Measurements from ENCODE around the gene ADAMTS8. TPM values are rescaled to one million over a fixed set of nuclear protein-coding genes. Genes with fewer than 3 reads are reported as not detected.

The ADAMTS8 gene
- total RNA-seq, 1 donor from 2014 or later, result 5.7 TPM

GRCh38 chr11:130400781-130401483 lies 27.5 kb downstream of the ADAMTS8 start:
- Histone ChIP-seq H3K9me3 (ENCODE audit: control insufficient read depth in 3 of 3, low read length in 3 of 3) (no peaks in the 10 kb centered on the region), H3K36me3 (ENCODE audit: control insufficient read depth in 3 of 3, insufficient read depth in 3 of 3, low read length in 3 of 3) (no peaks in the 10 kb centered on the region), H3K4me3 (ENCODE audit: low read length in 3 of 3) (no peak overlapping the region), H3K27me3 (ENCODE audit: control insufficient read depth in 3 of 3, insufficient read depth in 3 of 3, low read length in 3 of 3) (peaks cover 0 to 8% (median 3%) of the 10 kb centered on the region in 3 donors), H3K27ac (ENCODE audit: low read depth, low read length) (no peak overlapping the region), H3K4me1 (ENCODE audit: control insufficient read depth in 3 of 3, insufficient read depth in 3 of 3, low read length in 3 of 3) (peaks cover 20 to 38% (median 35%) of the 10 kb centered on the region in 3 donors), H3K9ac (ENCODE audit: low read depth in 1 of 3, low read length in 3 of 3) (no peak overlapping the region)

DNA sequence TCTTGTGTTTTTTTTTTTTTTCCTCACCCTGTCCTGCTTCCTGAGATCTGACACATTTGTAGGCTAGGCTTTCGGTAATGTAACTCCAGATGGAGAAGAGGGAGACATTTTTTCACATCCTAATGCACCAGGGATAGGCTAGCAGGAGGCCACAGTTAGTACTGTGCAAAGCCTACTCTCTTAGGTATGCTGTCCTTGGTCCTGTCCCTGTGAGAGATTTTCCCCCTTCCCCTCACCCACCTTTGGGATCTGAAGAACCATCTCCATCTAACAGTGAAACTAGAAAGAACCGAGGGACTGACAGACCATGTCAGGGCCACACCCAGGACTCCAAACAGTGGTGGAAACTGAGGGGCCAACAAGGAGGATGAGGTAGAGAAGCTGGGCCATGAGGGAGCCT lies 29.2 kb downstream of the ADAMTS8 start:
- Histone ChIP-seq H3K9me3 (ENCODE audit: control insufficient read depth in 3 of 3, low read length in 3 of 3) (no peaks in the 10 kb centered on the region), H3K4me3 (ENCODE audit: low read length in 3 of 3) (no peak overlapping the region), H3K27me3 (ENCODE audit: control insufficient read depth in 3 of 3, insufficient read depth in 3 of 3, low read length in 3 of 3) (peaks cover 0 to 14% (median 3%) of the 10 kb centered on the region in 3 donors), H3K4me1 (ENCODE audit: control insufficient read depth in 3 of 3, insufficient read depth in 3 of 3, low read length in 3 of 3) (peaks cover 20 to 38% (median 31%) of the 10 kb centered on the region in 3 donors), H3K27ac (ENCODE audit: low read depth, low read length) (no peak overlapping the region), H3K36me3 (ENCODE audit: control insufficient read depth in 3 of 3, insufficient read depth in 3 of 3, low read length in 3 of 3) (no peaks in the 10 kb centered on the region), H3K9ac (ENCODE audit: low read depth in 1 of 3, low read length in 3 of 3) (no peak overlapping the region)

GRCh38 chr11:130397780-130398179 lies 30.6 kb downstream of the ADAMTS8 start:
- H3K4me1 ChIP-seq (ENCODE audit: control insufficient read depth in 3 of 3, insufficient read depth in 3 of 3, low read length in 3 of 3), result peaks cover 11 to 25% (median 19%) of the 10 kb centered on the region in 3 donors
- no peaks in the 10 kb centered on the region for H3K9me3 ChIP-seq (ENCODE audit: control insufficient read depth in 3 of 3, low read length in 3 of 3)
- no peak overlapping the region for H3K4me3 ChIP-seq (ENCODE audit: low read length in 3 of 3)
- no peaks in the 10 kb centered on the region for H3K36me3 ChIP-seq (ENCODE audit: control insufficient read depth in 3 of 3, insufficient read depth in 3 of 3, low read length in 3 of 3)
- H3K9ac ChIP-seq (ENCODE audit: low read depth in 1 of 3, low read length in 3 of 3), result no peak overlapping the region
- H3K27ac ChIP-seq (ENCODE audit: low read depth, low read length), result no peak overlapping the region
- H3K27me3 ChIP-seq (ENCODE audit: control insufficient read depth in 3 of 3, insufficient read depth in 3 of 3, low read length in 3 of 3), result peaks cover 0 to 16% (median 3%) of the 10 kb centered on the region in 3 donors

- Histone ChIP-seq H3K36me3 (ENCODE audit: control insufficient read depth in 3 of 3, insufficient read depth in 3 of 3, low read length in 3 of 3) (no peaks in the 10 kb centered on the region), H3K9ac (ENCODE audit: low read depth in 1 of 3, low read length in 3 of 3) (no peak overlapping the region), H3K9me3 (ENCODE audit: control insufficient read depth in 3 of 3, low read length in 3 of 3) (no peaks in the 10 kb centered on the region), H3K4me3 (ENCODE audit: low read length in 3 of 3) (no peak overlapping the region), H3K4me1 (ENCODE audit: control insufficient read depth in 3 of 3, insufficient read depth in 3 of 3, low read length in 3 of 3) (peaks cover 8 to 17% (median 17%) of the 10 kb centered on the region in 3 donors), H3K27me3 (ENCODE audit: control insufficient read depth in 3 of 3, insufficient read depth in 3 of 3, low read length in 3 of 3) (peaks cover 3 to 16% (median 4%) of the 10 kb centered on the region in 3 donors), H3K27ac (ENCODE audit: low read depth, low read length) (no peak overlapping the region)
Measured at GRCh38 chr11:130396965-130397364, 31.4 kb downstream of the ADAMTS8 start.

DNA sequence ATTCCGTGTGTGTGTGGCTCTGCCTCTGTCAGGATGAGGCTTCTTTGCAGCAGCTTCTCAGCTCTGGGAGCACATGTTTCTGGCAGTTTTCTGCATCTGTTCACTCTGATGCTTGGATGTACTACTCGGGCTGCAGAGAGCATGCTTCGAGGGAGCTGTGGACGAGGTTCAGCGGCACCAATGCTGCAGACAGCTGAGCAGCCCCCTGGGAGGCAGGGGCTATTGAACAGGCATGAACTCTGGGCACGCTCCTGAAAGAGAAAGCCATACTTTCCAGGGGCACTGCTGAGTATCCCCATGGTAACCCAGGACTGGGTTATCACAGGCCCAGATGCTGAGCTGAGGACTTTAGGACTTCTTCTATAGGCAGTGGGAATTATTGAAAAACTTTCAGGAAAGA lies 33.8 kb downstream of the ADAMTS8 start:
- Histone ChIP-seq H3K9ac (ENCODE audit: low read depth in 1 of 3, low read length in 3 of 3) (no peak overlapping the region), H3K27ac (ENCODE audit: low read depth, low read length) (no peak overlapping the region), H3K9me3 (ENCODE audit: control insufficient read depth in 3 of 3, low read length in 3 of 3) (no peaks in the 10 kb centered on the region), H3K4me1 (ENCODE audit: control insufficient read depth in 3 of 3, insufficient read depth in 3 of 3, low read length in 3 of 3) (peaks cover 0 to 10% (median 1%) of the 10 kb centered on the region in 3 donors), H3K27me3 (ENCODE audit: control insufficient read depth in 3 of 3, insufficient read depth in 3 of 3, low read length in 3 of 3) (peaks cover 3 to 18% (median 4%) of the 10 kb centered on the region in 3 donors), H3K4me3 (ENCODE audit: low read length in 3 of 3) (no peak overlapping the region), H3K36me3 (ENCODE audit: control insufficient read depth in 3 of 3, insufficient read depth in 3 of 3, low read length in 3 of 3) (no peaks in the 10 kb centered on the region)

DNA sequence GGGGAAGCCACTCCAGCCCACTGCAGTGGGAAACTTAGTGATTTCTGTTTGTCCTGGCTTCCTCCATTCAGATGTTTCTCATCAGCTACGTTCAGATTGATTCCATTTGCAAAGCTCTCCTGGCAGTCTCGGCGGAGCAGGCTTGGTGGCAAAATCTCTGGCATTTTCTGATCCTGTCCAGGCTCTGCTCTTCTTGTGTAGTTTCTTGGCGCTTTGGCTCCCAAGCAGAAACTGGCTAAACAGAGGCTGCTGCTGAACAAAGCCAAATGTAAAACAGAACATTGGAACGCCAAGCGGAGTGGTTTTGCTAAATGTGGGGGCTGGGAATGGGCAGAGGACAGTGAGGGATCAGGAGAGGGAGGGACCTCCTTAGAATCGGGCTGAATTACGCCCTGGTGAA lies 36.7 kb downstream of the ADAMTS8 start:
- peaks cover 0 to 14% (median 4%) of the 10 kb centered on the region in 3 donors for H3K27me3 ChIP-seq (ENCODE audit: control insufficient read depth in 3 of 3, insufficient read depth in 3 of 3, low read length in 3 of 3)
- no peak overlapping the region for H3K27ac ChIP-seq (ENCODE audit: low read depth, low read length)
- H3K9me3 ChIP-seq (ENCODE audit: control insufficient read depth in 3 of 3, low read length in 3 of 3), result no peaks in the 10 kb centered on the region
- no peak overlapping the region for H3K4me3 ChIP-seq (ENCODE audit: low read length in 3 of 3)
- peaks cover 0 to 15% (median 3%) of the 10 kb centered on the region in 3 donors for H3K4me1 ChIP-seq (ENCODE audit: control insufficient read depth in 3 of 3, insufficient read depth in 3 of 3, low read length in 3 of 3)
- no peak overlapping the region for H3K9ac ChIP-seq (ENCODE audit: low read depth in 1 of 3, low read length in 3 of 3)
- no peaks in the 10 kb centered on the region for H3K36me3 ChIP-seq (ENCODE audit: control insufficient read depth in 3 of 3, insufficient read depth in 3 of 3, low read length in 3 of 3)

DNA sequence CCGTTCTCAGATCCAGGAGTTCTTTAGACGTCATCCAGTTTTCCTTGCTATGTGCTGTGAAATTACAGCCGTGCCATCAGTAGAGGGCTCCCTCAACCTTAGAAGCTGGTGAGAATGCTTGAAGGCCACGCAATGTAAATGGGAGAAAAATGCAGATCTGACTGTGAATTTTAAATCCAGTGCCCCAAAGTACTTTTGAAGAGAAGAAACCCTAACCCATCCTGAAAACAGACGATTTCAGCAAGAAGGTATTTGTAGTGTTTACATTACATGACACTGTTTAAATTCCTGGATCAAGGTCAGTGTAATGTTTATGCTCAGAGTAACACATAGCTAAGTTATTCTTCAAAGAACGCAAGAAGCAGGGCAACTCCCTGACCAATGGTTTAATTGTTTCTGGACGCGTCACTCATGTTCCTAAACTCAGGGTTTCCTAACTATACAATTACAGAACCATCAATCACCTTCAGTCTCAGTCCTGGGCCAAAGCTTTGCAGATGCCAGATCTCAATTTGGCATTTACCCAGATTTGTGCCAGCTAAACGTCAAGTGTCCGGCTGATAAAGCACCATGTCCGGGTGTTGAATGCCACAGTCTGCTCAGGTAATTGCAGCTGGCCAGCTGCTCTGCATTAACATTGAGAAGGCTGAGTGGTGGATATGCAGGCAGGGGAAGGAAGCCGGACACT lies 38.2 kb downstream of the ADAMTS8 start:
- H3K27ac ChIP-seq (ENCODE audit: low read depth, low read length), result no peak overlapping the region
- H3K4me1 ChIP-seq (ENCODE audit: control insufficient read depth in 3 of 3, insufficient read depth in 3 of 3, low read length in 3 of 3), result peaks cover 0 to 18% (median 3%) of the 10 kb centered on the region in 3 donors
- no peak overlapping the region for H3K9ac ChIP-seq (ENCODE audit: low read depth in 1 of 3, low read length in 3 of 3)
- H3K9me3 ChIP-seq (ENCODE audit: control insufficient read depth in 3 of 3, low read length in 3 of 3), result no peaks in the 10 kb centered on the region
- peaks cover 0 to 10% (median 4%) of the 10 kb centered on the region in 3 donors for H3K27me3 ChIP-seq (ENCODE audit: control insufficient read depth in 3 of 3, insufficient read depth in 3 of 3, low read length in 3 of 3)
- no peaks in the 10 kb centered on the region for H3K36me3 ChIP-seq (ENCODE audit: control insufficient read depth in 3 of 3, insufficient read depth in 3 of 3, low read length in 3 of 3)
- H3K4me3 ChIP-seq (ENCODE audit: low read length in 3 of 3), result no peak overlapping the region

DNA sequence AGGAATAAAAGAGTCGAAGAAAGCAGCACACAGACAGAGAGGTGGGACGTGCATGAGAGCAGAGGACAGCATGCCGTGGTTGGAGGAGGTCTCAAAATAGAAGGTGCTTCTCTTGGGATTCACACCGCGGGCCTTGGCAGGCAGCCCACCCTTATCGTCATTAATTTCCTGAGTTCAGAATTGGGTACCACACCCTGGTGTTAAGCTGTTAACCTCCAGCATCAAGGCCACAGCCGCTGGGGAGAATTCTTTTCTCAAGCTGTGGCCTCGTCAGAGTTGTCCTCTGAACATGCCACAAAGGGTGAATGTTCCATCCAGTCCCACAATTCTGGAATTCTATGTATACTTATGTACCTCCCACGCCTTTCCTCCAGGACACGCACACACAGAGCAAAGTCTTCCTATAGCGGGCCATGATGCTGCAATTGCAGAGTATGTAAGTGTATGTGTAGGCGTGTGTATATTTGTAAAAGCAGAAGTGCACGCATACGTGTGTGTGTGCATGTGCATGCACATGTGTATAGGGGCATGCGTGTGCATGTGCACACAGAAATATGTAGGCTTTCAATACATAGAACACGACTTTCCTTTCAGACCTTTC lies 39.0 kb downstream of the ADAMTS8 start:
- Histone ChIP-seq H3K27me3 (ENCODE audit: control insufficient read depth in 3 of 3, insufficient read depth in 3 of 3, low read length in 3 of 3) (peaks cover 0 to 7% (median 4%) of the 10 kb centered on the region in 3 donors), H3K9ac (ENCODE audit: low read depth in 1 of 3, low read length in 3 of 3) (no peak overlapping the region), H3K9me3 (ENCODE audit: control insufficient read depth in 3 of 3, low read length in 3 of 3) (no peaks in the 10 kb centered on the region), H3K4me1 (ENCODE audit: control insufficient read depth in 3 of 3, insufficient read depth in 3 of 3, low read length in 3 of 3) (peaks cover under 1 to 26% (median 4%) of the 10 kb centered on the region in 3 donors), H3K4me3 (ENCODE audit: low read length in 3 of 3) (no peak overlapping the region), H3K27ac (ENCODE audit: low read depth, low read length) (no peak overlapping the region), H3K36me3 (ENCODE audit: control insufficient read depth in 3 of 3, insufficient read depth in 3 of 3, low read length in 3 of 3) (no peaks in the 10 kb centered on the region)

GRCh38 chr11:130388607-130389205 lies 39.7 kb downstream of the ADAMTS8 start:
- no peak overlapping the region for H3K4me3 ChIP-seq (ENCODE audit: low read length in 3 of 3)
- H3K4me1 ChIP-seq (ENCODE audit: control insufficient read depth in 3 of 3, insufficient read depth in 3 of 3, low read length in 3 of 3), result peaks cover 7 to 34% (median 12%) of the 10 kb centered on the region in 3 donors
- no peaks in the 10 kb centered on the region for H3K9me3 ChIP-seq (ENCODE audit: control insufficient read depth in 3 of 3, low read length in 3 of 3)
- H3K27me3 ChIP-seq (ENCODE audit: control insufficient read depth in 3 of 3, insufficient read depth in 3 of 3, low read length in 3 of 3), result peaks cover 0 to 4% (median 2%) of the 10 kb centered on the region in 3 donors
- no peak overlapping the region for H3K27ac ChIP-seq (ENCODE audit: low read depth, low read length)
- no peak overlapping the region for H3K9ac ChIP-seq (ENCODE audit: low read depth in 1 of 3, low read length in 3 of 3)
- H3K36me3 ChIP-seq (ENCODE audit: control insufficient read depth in 3 of 3, insufficient read depth in 3 of 3, low read length in 3 of 3), result no peaks in the 10 kb centered on the region

All from skeletal muscle tissue (tissue), 4 donors.